Natural killer cell (primary cell): Measurements from ENCODE around the gene SHMT2. TPM values are rescaled to one million over a fixed set of nuclear protein-coding genes. Genes with fewer than 3 reads are reported as not detected.

Experiments
- ATAC-seq, 3 donors: fragments of 150-1000 bp in 2 of 3; fragments of 200-7000 bp in 1 of 3; cut with Tn5 transposase; 1 replicate in 1 of 3; 2 replicates in 2 of 3; pipeline ENCODE4 v1.10.0; 2021; ENCODE audit warnings: mild to moderate bottlenecking in 2 of 3, moderate library complexity in 2 of 3
- DNase-seq, 2 donors: peaks; one replicate each; pipeline versions ENCODE4 v3.0.0 to v3.0.0-alpha.2; 2013 to 2021; ENCODE audit warnings: mixed read lengths in 1 of 2
- H3K27ac ChIP-seq: one replicate; pipeline ENCODE4 v1.5.1; 2013; ENCODE audit warnings: mild to moderate bottlenecking, low read length
- H3K27me3 ChIP-seq: one replicate; pipeline ENCODE4 v1.6.1; 2013; ENCODE audit warnings: low read length; ENCODE audit not compliant: control insufficient read depth, insufficient read depth
- H3K36me3 ChIP-seq: one replicate; pipeline ENCODE4 v1.6.1; 2013; ENCODE audit warnings: low read length; ENCODE audit not compliant: control insufficient read depth, insufficient read depth
- H3K4me1 ChIP-seq: one replicate; pipeline ENCODE4 v1.6.1; 2013; ENCODE audit warnings: low read length; ENCODE audit not compliant: control insufficient read depth, insufficient read depth
- H3K4me3 ChIP-seq: one replicate; pipeline ENCODE4 v1.5.1; 2013; ENCODE audit warnings: low read length
- H3K9me3 ChIP-seq: one replicate; pipeline ENCODE4 v1.6.1; 2013; ENCODE audit warnings: low read length; ENCODE audit not compliant: control insufficient read depth, insufficient read depth
- H3K27ac Mint-ChIP-seq, 2 donors: one replicate each; pipeline ENCODE4 v1.8.0; 2022; ENCODE audit warnings: mild to moderate bottlenecking in 2 of 2, mixed read lengths in 2 of 2, moderate library complexity in 1 of 2
- H3K27me3 Mint-ChIP-seq, 2 donors: one replicate each; pipeline ENCODE4 v1.8.0; 2022; ENCODE audit warnings: low read depth in 2 of 2, mixed read lengths in 2 of 2
- H3K36me3 Mint-ChIP-seq: one replicate; pipeline ENCODE4 v1.8.0; 2022; ENCODE audit warnings: mixed read lengths
- H3K4me1 Mint-ChIP-seq, 2 donors: one replicate each; pipeline ENCODE4 v1.8.0; 2022; ENCODE audit warnings: mixed read lengths in 2 of 2
- H3K4me3 Mint-ChIP-seq: one replicate; pipeline ENCODE4 v1.8.0; 2022; ENCODE audit warnings: mild to moderate bottlenecking, moderate library complexity, mixed read lengths
- H3K9me3 Mint-ChIP-seq, 2 donors: one replicate each; pipeline ENCODE4 v1.8.0; 2022; ENCODE audit warnings: mixed read lengths in 2 of 2
- CTCF ChIP-seq: fragments of 200-600 bp; IDR thresholded peaks from one replicate; pipeline ENCODE4 v1.8.0; 2022; ENCODE audit warnings: antibody characterized with exemption
- WGBS: methylation state at CpG from one replicate; pipeline ENCODE4 v1.1.7; 2013; ENCODE audit warnings: missing lambda C conversion rate; ENCODE audit not compliant: insufficient coverage; 5-methylcytosine and 5-hydroxymethylcytosine counted together
- intact Hi-C: fragments of 100-400 bp; cut with micrococcal nuclease; formaldehyde crosslinking; loops from one replicate; pipeline ENCODE4 v1.14.2; 2022
- total RNA-seq, 4 donors: library from RNA; stranded (reverse); fragments of 120-200 nt in 1 of 4; gene quantifications; one replicate each; pipeline versions ENCODE4 v1.2.3 to v1.2.4, GENCODE V29; 2013 to 2022

The SHMT2 gene
- total RNA-seq, 3 donors from 2014 or later (not counting 1 experiment from before 2014, with no cell fraction given), result 28.6 to 39.3 (median 34.9) TPM

GRCh38 chr12:57238854-57239554, 9.5 kb downstream of the SHMT2 start:
- peak; percentile 92 to 94 for DNase-seq
- H3K27me3 Mint-ChIP-seq, result peaks cover 61 to 71% of the 10 kb centered on the region in 2 donors
- peaks cover 7% of the 10 kb centered on the region for H3K36me3 Mint-ChIP-seq
- peak overlapping the region; percentile 88 for H3K4me3 Mint-ChIP-seq
- 2% methylated on average over 47 of the region's 47 CpGs for WGBS
- intact Hi-C loops, result loop anchor here (1.0 to 2.0 kb wide), 2 partner anchors 16 to 25 kb away; no protein-coding TSS in a partner anchor
- peak; percentile 100 for TF ChIP-seq CTCF
- peaks cover 45 to 79% of the 10 kb centered on the region in 2 donors for H3K4me1 Mint-ChIP-seq
- peak overlapping the region; percentile 53 to 64 for H3K27ac Mint-ChIP-seq
- Histone ChIP-seq H3K27me3 (peaks cover 78% of the 10 kb centered on the region), H3K4me3 (peak overlapping the region; percentile 6), H3K4me1 (peaks cover 93% of the 10 kb centered on the region), H3K9me3 (no peaks in the 10 kb centered on the region), H3K36me3 (peaks cover 5% of the 10 kb centered on the region), H3K27ac (no peak overlapping the region)
- peak; percentile 83 to 95 (median 85) for ATAC-seq
- no peaks in the 10 kb centered on the region for H3K9me3 Mint-ChIP-seq

- Mint-ChIP-seq H3K4me1 (peaks cover 45 to 80% of the 10 kb centered on the region in 2 donors), H3K27ac (peak overlapping the region; percentile 45 to 64), H3K36me3 (peaks cover 1% of the 10 kb centered on the region), H3K9me3 (no peaks in the 10 kb centered on the region), H3K27me3 (peaks cover 61 to 76% of the 10 kb centered on the region in 2 donors), H3K4me3 (peak overlapping the region; percentile 88)
- no peak for TF ChIP-seq CTCF
- Histone ChIP-seq H3K9me3 (no peaks in the 10 kb centered on the region), H3K27ac (no peak overlapping the region), H3K4me1 (peaks cover 92% of the 10 kb centered on the region), H3K4me3 (peak overlapping the region; percentile 38), H3K27me3 (peaks cover 78% of the 10 kb centered on the region), H3K36me3 (no peaks in the 10 kb centered on the region)
- intact Hi-C loops, result loop anchor here (1.0 to 2.0 kb wide), 2 partner anchors 17 to 25 kb away; no protein-coding TSS in a partner anchor
- DNase-seq (no peak), ATAC-seq (no peak)
- WGBS, result 3% methylated on average over 14 of the region's 14 CpGs
These were observed 10.1 kb downstream of the SHMT2 start for GRCh38 chr12:57239587-57240065.

- H3K27ac Mint-ChIP-seq, result peak overlapping the region; percentile 45 to 64
- Histone ChIP-seq H3K27ac (peak overlapping the region; percentile 2), H3K27me3 (peaks cover 78% of the 10 kb centered on the region), H3K4me1 (peaks cover 87% of the 10 kb centered on the region), H3K36me3 (no peaks in the 10 kb centered on the region), H3K4me3 (peak overlapping the region; percentile 38), H3K9me3 (no peaks in the 10 kb centered on the region)
- peak overlapping the region; percentile 88 for H3K4me3 Mint-ChIP-seq
- intact Hi-C loops, result no loop called here
- DNase-seq (peak; percentile 48 to 90), ATAC-seq (peak; percentile 39 to 43 (median 39))
- under 1% methylated on average over 71 of the region's 72 CpGs for WGBS
- H3K27me3 Mint-ChIP-seq, result peaks cover 61 to 74% of the 10 kb centered on the region in 2 donors
- no peaks in the 10 kb centered on the region for H3K36me3 Mint-ChIP-seq
- no peaks in the 10 kb centered on the region for H3K9me3 Mint-ChIP-seq
- peaks cover 45 to 80% of the 10 kb centered on the region in 2 donors for H3K4me1 Mint-ChIP-seq
- TF ChIP-seq CTCF, result no peak
These were observed 10.8 kb downstream of the SHMT2 start for GRCh38 chr12:57240066-57240921.
